ENCODE results near the gene ELMO1.
A peak's percentile ranks its signal among the peaks of the same experiment; 100 is the strongest.

ELMO1 gene

GRCh38 chr7:37448011-37448635 lies 541 bp downstream of the ELMO1 start:
- Histone ChIP-seq H3K4me1 (ENCODE audit: insufficient read depth, low read length) (peaks cover 28% of the 10 kb centered on the region), H3K4me3 (ENCODE audit: low read depth in 1 of 2, low read length in 2 of 2) (peak overlapping the region; percentile 31 to 68; a peak in 3 of 4 replicates), H3K36me3 (ENCODE audit: insufficient read depth, low read length) (no peaks in the 10 kb centered on the region), H3K9ac (ENCODE audit: low read depth, low read length) (peak overlapping the region; percentile 54; the same call in 1 of the 2 replicates), H4K20me1 (ENCODE audit: insufficient read depth, low read length) (no peaks in the 10 kb centered on the region), H2AFZ (ENCODE audit: low read depth, low read length) (peak overlapping the region; percentile 78), H3K79me2 (ENCODE audit: insufficient read depth, low read length) (no peaks in the 10 kb centered on the region), H3K4me2 (ENCODE audit: insufficient read depth, low read length) (peak overlapping the region; percentile 97), H3K27ac (ENCODE audit: low read length) (no peak overlapping the region), H3K27me3 (ENCODE audit: insufficient read depth, low read length, poor library complexity) (peaks cover 77% of the 10 kb centered on the region), H3K9me3 (ENCODE audit: insufficient read depth, low read length, severe bottlenecking) (no peaks in the 10 kb centered on the region)
- ATAC-seq (ENCODE audit: insufficient read depth, low read depth) (peak; percentile 60), DNase-seq (peak; percentile 4)
- TF ChIP-seq EZH2 (IDR thresholded peaks at IDR 0.05; ENCODE audit: borderline replicate concordance, low read depth, low read length, severe bottlenecking): no peak
- TF ChIP-seq CTCF (IDR thresholded peaks at IDR 0.05; ENCODE audit: borderline replicate concordance, extremely low read depth, low read length, poor library complexity, severe bottlenecking): no peak

DNA sequence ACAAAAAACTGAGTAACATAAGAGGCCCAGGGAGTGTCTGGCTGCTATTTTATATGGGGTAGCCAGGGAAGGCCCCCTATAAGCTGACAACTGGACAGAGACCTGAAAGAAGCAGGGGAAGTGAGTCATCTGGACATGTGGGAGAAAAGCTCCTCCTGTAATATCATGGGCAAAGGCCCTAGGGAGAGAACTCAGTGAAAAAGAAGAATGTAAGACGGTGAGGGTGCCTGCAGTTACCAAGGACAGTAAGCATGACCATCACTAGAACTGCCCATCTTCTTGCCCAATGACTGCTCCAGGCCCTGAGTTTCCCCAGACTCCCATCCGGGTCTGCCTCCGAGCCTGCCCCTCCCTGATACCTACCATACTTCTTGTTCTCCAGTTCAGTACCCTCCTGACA lies 2.3 kb downstream of the ELMO1 start:
- no peaks in the 10 kb centered on the region for H4K20me1 ChIP-seq (ENCODE audit: insufficient read depth, low read length)

GRCh38 chr7:37445790-37446189 lies 2.9 kb downstream of the ELMO1 start:
- H3K27ac ChIP-seq (ENCODE audit: low read length): no peak overlapping the region
- H3K79me2 ChIP-seq (ENCODE audit: insufficient read depth, low read length): no peaks in the 10 kb centered on the region
- no peak overlapping the region for H3K4me2 ChIP-seq (ENCODE audit: insufficient read depth, low read length)

More for the DNA sequence above, 2.3 kb downstream of the ELMO1 start:
- ATAC-seq (ENCODE audit: insufficient read depth, low read depth) (no peak), DNase-seq (no peak)
- H3K27me3 ChIP-seq (ENCODE audit: insufficient read depth, low read length, poor library complexity): peaks cover 82% of the 10 kb centered on the region
- H3K9ac ChIP-seq (ENCODE audit: low read depth, low read length): no peak overlapping the region
- TF ChIP-seq EZH2 (IDR thresholded peaks at IDR 0.05; ENCODE audit: borderline replicate concordance, low read depth, low read length, severe bottlenecking) (no peak), CTCF (IDR thresholded peaks at IDR 0.05; ENCODE audit: borderline replicate concordance, extremely low read depth, low read length, poor library complexity, severe bottlenecking) (no peak)
- H2AFZ ChIP-seq (ENCODE audit: low read depth, low read length): no peak overlapping the region
- no peaks in the 10 kb centered on the region for H3K79me2 ChIP-seq (ENCODE audit: insufficient read depth, low read length)
- H3K9me3 ChIP-seq (ENCODE audit: insufficient read depth, low read length, severe bottlenecking): no peaks in the 10 kb centered on the region
- H3K27ac ChIP-seq (ENCODE audit: low read length): no peak overlapping the region
- H3K4me2 ChIP-seq (ENCODE audit: insufficient read depth, low read length): no peak overlapping the region
- peaks cover 28% of the 10 kb centered on the region for H3K4me1 ChIP-seq (ENCODE audit: insufficient read depth, low read length)
- H3K36me3 ChIP-seq (ENCODE audit: insufficient read depth, low read length): no peaks in the 10 kb centered on the region
- H3K4me3 ChIP-seq (ENCODE audit: low read depth in 1 of 2, low read length in 2 of 2): no peak overlapping the region

DNA sequence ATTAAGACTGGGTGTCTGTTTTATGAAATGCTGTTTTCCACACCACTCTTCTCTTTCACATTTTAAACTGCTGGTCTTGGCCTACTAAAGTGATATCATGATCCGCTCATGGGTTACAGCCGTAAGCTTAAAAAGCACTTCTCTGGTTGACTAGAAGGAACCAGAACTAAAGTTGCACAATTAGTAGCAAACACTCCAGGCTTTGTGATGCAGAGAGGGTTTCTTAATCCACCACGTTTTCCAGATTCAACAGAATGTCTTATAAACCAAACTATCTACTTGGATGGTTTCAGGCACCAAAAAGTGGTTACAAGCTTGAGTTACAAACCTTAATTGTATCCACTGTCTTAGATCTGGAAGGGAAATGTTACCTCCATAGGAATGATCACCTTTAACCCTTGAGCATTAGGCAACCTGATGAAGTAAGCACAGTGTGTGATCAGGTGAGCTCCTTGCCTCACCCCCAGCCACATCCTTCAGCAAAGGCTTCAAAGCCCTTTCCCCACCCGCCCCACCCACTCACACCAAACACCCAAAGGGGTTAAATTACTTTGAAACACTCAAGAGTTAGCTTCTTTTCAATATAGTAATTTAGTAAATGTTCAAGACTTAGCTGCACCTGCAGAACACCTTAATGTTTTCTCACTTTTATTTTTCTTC lies 3.5 kb downstream of the ELMO1 start:
- ATAC-seq (ENCODE audit: insufficient read depth, low read depth): no peak
- no peak overlapping the region for H3K4me2 ChIP-seq (ENCODE audit: insufficient read depth, low read length)
- H3K27ac ChIP-seq (ENCODE audit: low read length): no peak overlapping the region

More at GRCh38 chr7:37445790-37446189, 2.9 kb downstream of the ELMO1 start:
- no peak for TF ChIP-seq EZH2 (IDR thresholded peaks at IDR 0.05; ENCODE audit: borderline replicate concordance, low read depth, low read length, severe bottlenecking)
- Histone ChIP-seq H3K9me3 (ENCODE audit: insufficient read depth, low read length, severe bottlenecking) (no peaks in the 10 kb centered on the region), H3K36me3 (ENCODE audit: insufficient read depth, low read length) (no peaks in the 10 kb centered on the region), H3K27me3 (ENCODE audit: insufficient read depth, low read length, poor library complexity) (peaks cover 79% of the 10 kb centered on the region), H3K4me3 (ENCODE audit: low read depth in 1 of 2, low read length in 2 of 2) (no peak overlapping the region), H3K9ac (ENCODE audit: low read depth, low read length) (no peak overlapping the region), H3K4me1 (ENCODE audit: insufficient read depth, low read length) (peaks cover 28% of the 10 kb centered on the region), H2AFZ (ENCODE audit: low read depth, low read length) (no peak overlapping the region), H4K20me1 (ENCODE audit: insufficient read depth, low read length) (no peaks in the 10 kb centered on the region)
- no peak for DNase-seq
- ATAC-seq (ENCODE audit: insufficient read depth, low read depth): no peak

More for the DNA sequence above, 3.5 kb downstream of the ELMO1 start:
- Histone ChIP-seq H3K9ac (ENCODE audit: low read depth, low read length) (no peak overlapping the region), H3K9me3 (ENCODE audit: insufficient read depth, low read length, severe bottlenecking) (no peaks in the 10 kb centered on the region), H3K4me1 (ENCODE audit: insufficient read depth, low read length) (peaks cover 28% of the 10 kb centered on the region), H3K36me3 (ENCODE audit: insufficient read depth, low read length) (no peaks in the 10 kb centered on the region), H3K79me2 (ENCODE audit: insufficient read depth, low read length) (no peaks in the 10 kb centered on the region), H3K4me3 (ENCODE audit: low read depth in 1 of 2, low read length in 2 of 2) (no peak overlapping the region), H3K27me3 (ENCODE audit: insufficient read depth, low read length, poor library complexity) (peaks cover 75% of the 10 kb centered on the region), H4K20me1 (ENCODE audit: insufficient read depth, low read length) (no peaks in the 10 kb centered on the region), H2AFZ (ENCODE audit: low read depth, low read length) (no peak overlapping the region)
- no peak for DNase-seq
- TF ChIP-seq EZH2 (IDR thresholded peaks at IDR 0.05; ENCODE audit: borderline replicate concordance, low read depth, low read length, severe bottlenecking): no peak
- TF ChIP-seq CTCF (IDR thresholded peaks at IDR 0.05; ENCODE audit: borderline replicate concordance, extremely low read depth, low read length, poor library complexity, severe bottlenecking): no peak

Measured in DND-41 (cell line).